K562 (cell line): Measurements from ENCODE around the gene KRTAP22-1. TPM values are rescaled to one million over a fixed set of nuclear protein-coding genes. Genes with fewer than 3 reads are reported as not detected.

Source experiments
- ATAC-seq: fragments of 200-7000 bp; cut with Tn5 transposase; 3 replicates; pipeline ENCODE4 v1.9.1; 2020; ENCODE audit warnings: moderate library complexity
- BruUV-seq: library from RNA; stranded (reverse); fragments of 400-500 nt; replicated peaks from 2 replicates; lab custom pipeline; 2021; lab: Mats Ljungman, UMichigan
- CTCF ChIA-PET: fragments of 300-600 bp; formaldehyde crosslinking; extraction: SDS; loops from one replicate; lab custom pipeline; 2021; ENCODE audit warnings: low intra/inter-chr PET ratio; lab: Yijun Ruan, JAX
- POLR2A ChIA-PET: fragments of 300-600, 350-650 bp; sonication (Branson Sonifier 250); formaldehyde crosslinking; extraction: SDS; loops from one replicate; lab custom pipeline; 2021; ENCODE audit warnings: antibody characterized with exemption, inconsistent platforms; lab: Yijun Ruan, JAX
- DNase-seq, 4 experiments: peaks; one replicate each; pipeline versions ENCODE4 v3.0.0 to v3.0.0-alpha.2; 2011 to 2018; ENCODE audit warnings: low spot score in 3 of 4, mixed read lengths in 3 of 4; ENCODE audit errors: extremely low read depth in 1 of 4
- FAIRE-seq: peaks from 2 replicates; lab custom pipeline; 2011; peaks lifted over from hg19 to GRCh38; lab: Jason Lieb, UNC
- H2AFZ ChIP-seq: 2 replicates; pipeline ENCODE4 v1.6.0; 2011; ENCODE audit warnings: low read depth, low read length, control low read depth, inconsistent platforms
- H3K27ac ChIP-seq: fragments of 200-600 bp; 3 replicates; pipeline ENCODE4 v1.8.0; 2011; ENCODE audit warnings: low read depth, mild to moderate bottlenecking, control low read depth, inconsistent platforms, low read length, moderate library complexity, mixed read lengths; ENCODE audit errors: extremely low read depth
- H3K27me3 ChIP-seq, 2 experiments: fragments of 300-600 bp in 1 of 2; 2 replicates in 1 of 2; 3 replicates in 1 of 2; pipeline versions ENCODE4 v1.6.0 to v1.8.0; 2011; ENCODE audit warnings: inconsistent platforms in 2 of 2, low read length in 2 of 2, mild to moderate bottlenecking in 1 of 2, mixed read lengths in 1 of 2, moderate library complexity in 1 of 2; ENCODE audit not compliant: control insufficient read depth in 2 of 2, insufficient read depth in 2 of 2
- H3K36me3 ChIP-seq: fragments of 300-600 bp; 3 replicates; pipeline ENCODE4 v1.8.0; 2011; ENCODE audit warnings: mild to moderate bottlenecking, low read length, inconsistent platforms; ENCODE audit not compliant: control insufficient read depth, insufficient read depth
- H3K4me1 ChIP-seq, 2 experiments: fragments of 200-600 bp in 1 of 2; replicated peaks in 1 of 2; 2 replicates in 1 of 2; 3 replicates in 1 of 2; pipeline versions ENCODE4 v1.5.1 to v1.8.0; 2011; ENCODE audit warnings: inconsistent platforms in 2 of 2, low read length in 2 of 2, mild to moderate bottlenecking in 1 of 2, mixed read lengths in 1 of 2, moderate library complexity in 1 of 2; ENCODE audit not compliant: control insufficient read depth in 2 of 2, insufficient read depth in 2 of 2
- H3K4me2 ChIP-seq: 2 replicates; pipeline ENCODE4 v1.6.1; 2011; ENCODE audit warnings: low read length, control low read depth, inconsistent platforms, mixed read lengths; ENCODE audit not compliant: insufficient read depth
- H3K4me3 ChIP-seq: fragments of 200-600 bp; sonication (generic), shearing (Covaris generic); 2 replicates; pipeline ENCODE4 v1.5.1; 2016; ENCODE audit warnings: control low read depth, inconsistent platforms
- H3K79me2 ChIP-seq: fragments of 200-600 bp; 3 replicates; pipeline ENCODE4 v1.8.0; 2011; ENCODE audit warnings: low read length, inconsistent platforms; ENCODE audit not compliant: control insufficient read depth, insufficient read depth
- H3K9ac ChIP-seq, 2 experiments: 2 replicates each; pipeline versions ENCODE4 v1.6.0 to v1.6.1; 2011; ENCODE audit warnings: low read depth in 2 of 2, low read length in 2 of 2, control low read depth in 1 of 2, inconsistent platforms in 1 of 2, mild to moderate bottlenecking in 1 of 2, mixed read lengths in 1 of 2; ENCODE audit not compliant: insufficient read depth in 1 of 2
- H3K9me1 ChIP-seq: one replicate; pipeline ENCODE4 v1.6.0; 2011; ENCODE audit warnings: inconsistent platforms, mild to moderate bottlenecking, low read length, moderate library complexity; ENCODE audit not compliant: control insufficient read depth, insufficient read depth
- H3K9me3 ChIP-seq: replicated peaks from 2 replicates; pipeline ENCODE4 v1.5.1; 2011; ENCODE audit warnings: low read depth, low read length, inconsistent platforms; ENCODE audit not compliant: control insufficient read depth, insufficient read depth
- H4K20me1 ChIP-seq: replicated peaks from 2 replicates; pipeline ENCODE4 v1.6.1; 2011; ENCODE audit warnings: low read length, inconsistent platforms, mixed read lengths; ENCODE audit not compliant: control insufficient read depth, insufficient read depth
- CBFA2T2 ChIP-seq: fragments of 450-650 bp; conservative IDR thresholded peaks from 2 replicates; pipeline ENCODE4 v1.6.1; 2017; ENCODE audit warnings: mild to moderate bottlenecking
- CBX3 ChIP-seq, 2 experiments: IDR thresholded peaks; 1 replicate in 1 of 2; 2 replicates in 1 of 2; pipeline ENCODE4 v1.6.1; 2012; ENCODE audit warnings: inconsistent platforms in 2 of 2, low read length in 2 of 2, borderline replicate concordance in 1 of 2, control low read depth in 1 of 2
- GATAD2A ChIP-seq: fragments of 450-650 bp; IDR thresholded peaks from 2 replicates; pipeline ENCODE4 v1.6.1; 2017
- OTX1 ChIP-seq: fragments of 450-650 bp; formaldehyde crosslinking; IDR thresholded peaks from 2 replicates; pipeline ENCODE4 v1.4.0; 2022; ENCODE audit warnings: mild to moderate bottlenecking
- PTRF ChIP-seq: fragments of 450-650 bp; IDR thresholded peaks from 2 replicates; pipeline ENCODE4 v1.6.1; 2016; ENCODE audit warnings: mild to moderate bottlenecking, missing genetic modification characterization, missing compliant biosample characterization
- RBFOX2 ChIP-seq: fragments of 200-400 bp; formaldehyde crosslinking; IDR thresholded peaks from 2 replicates; pipeline ENCODE4 v1.6.1; 2017; ENCODE audit warnings: low read depth, mild to moderate bottlenecking, low read length, moderate library complexity
- RBM22 ChIP-seq: fragments of 200-400 bp; formaldehyde crosslinking; IDR thresholded peaks from 2 replicates; pipeline ENCODE4 v1.6.1; 2018; ENCODE audit warnings: low read length, low read depth; ENCODE audit not compliant: poor library complexity, severe bottlenecking
- SAP30 ChIP-seq: fragments of 200-600 bp; sonication (generic); IDR thresholded peaks from 2 replicates; pipeline ENCODE4 v1.6.1; 2012; ENCODE audit warnings: borderline replicate concordance, low read depth, mild to moderate bottlenecking, moderate library complexity, low read length, control low read depth, inconsistent platforms; ENCODE audit not compliant: insufficient read depth, poor library complexity, severe bottlenecking
- SMAD2 ChIP-seq: fragments of 150-350 bp; IDR thresholded peaks from 2 replicates; pipeline ENCODE4 v1.6.1; 2014; ENCODE audit warnings: low read depth, mild to moderate bottlenecking, low read length
- SMARCE1 ChIP-seq: fragments of 450-650 bp; IDR thresholded peaks from 2 replicates; pipeline ENCODE4 v1.7.1; 2016; ENCODE audit warnings: mild to moderate bottlenecking
- STAT5A ChIP-seq: IDR thresholded peaks from 2 replicates; pipeline ENCODE4 v1.6.1; 2012; ENCODE audit warnings: low read length, inconsistent platforms, borderline replicate concordance
- ZNF12 ChIP-seq: sonication (generic); formaldehyde crosslinking; IDR thresholded peaks from 2 replicates; pipeline ENCODE4 v1.4.0; 2020; ENCODE audit warnings: mild to moderate bottlenecking, missing genetic modification reagents
- ZNF174 ChIP-seq: fragments of 250-450 bp; sonication (Bioruptor Pico); IDR thresholded peaks from 2 replicates; pipeline ENCODE4 v1.4.0; 2020; ENCODE audit warnings: mild to moderate bottlenecking
- ZNF217 ChIP-seq: sonication (generic); formaldehyde crosslinking; IDR thresholded peaks from 2 replicates; pipeline ENCODE4 v1.8.0; 2022; ENCODE audit warnings: mild to moderate bottlenecking, missing genetic modification reagents
- WGBS: fragments of 100-300 bp; shearing (Covaris generic); methylation state at CpG from one replicate; pipeline ENCODE4 v1.1.6; 2016; ENCODE audit warnings: low coverage, mixed read lengths; ENCODE audit not compliant: insufficient coverage; ENCODE audit errors: missing lambda C conversion rate; 5-methylcytosine and 5-hydroxymethylcytosine counted together
- in situ Hi-C: fragments of 300-500 bp; cut with MboI; formaldehyde crosslinking; loops from 4 replicates; pipeline ENCODE4 v1.15.0; 2018; ENCODE audit warnings: inconsistent platforms, mixed read lengths
- intact Hi-C: fragments of 100-400 bp; cut with micrococcal nuclease; formaldehyde crosslinking; loops from 2 replicates; pipeline ENCODE4 v1.14.2; 2022
- polyA plus RNA-seq, 8 experiments: library from polyadenylated mRNA; depleted of rRNA in 4 of 8; stranded (reverse) in 5 of 8; unstranded in 3 of 8; fragments of >200 nt; fragmentation: Nextera tagmentation in 2 of 8; fragmentation: Illumina TruSeq in 1 of 8; extraction: Ambion mirVana in 2 of 8; extraction: Trizol in 1 of 8; gene quantifications; 2 replicates each; pipeline versions ENCODE4 v1.2.1 to v1.2.3, GENCODE V29; 2011 to 2014; ENCODE audit warnings: inconsistent platforms in 1 of 8, missing spikeins in 1 of 8
- total RNA-seq, 7 experiments: library from RNA; depleted of rRNA in 6 of 7; stranded (reverse); fragments of >200 nt in 6 of 7; fragmentation: Illumina TruSeq in 2 of 7; extraction: Trizol in 2 of 7; gene quantifications; 2 replicates each; pipeline versions ENCODE4 v1.2.1 to v1.2.3, GENCODE V29; 2011 to 2021; ENCODE audit warnings: low replicate concordance in 1 of 7
- TF ChIP-seq, protein P1 (sequence below): fragments of 250-450 bp; sonication (Bioruptor Pico); IDR thresholded peaks from 2 replicates; pipeline ENCODE4 v1.4.0; 2020; ENCODE audit warnings: mild to moderate bottlenecking
- TF ChIP-seq, protein P2 (sequence below): sonication (generic); formaldehyde crosslinking; IDR thresholded peaks from 2 replicates; pipeline ENCODE4 v1.8.1; 2023; ENCODE audit warnings: mild to moderate bottlenecking, missing genetic modification reagents

Gene KRTAP22-1
- total and polyA plus RNA-seq, 9 of the 15 experiments (the other 6 are each of a cell fraction or from before 2014, with no cell fraction given): not detected

DNA sequence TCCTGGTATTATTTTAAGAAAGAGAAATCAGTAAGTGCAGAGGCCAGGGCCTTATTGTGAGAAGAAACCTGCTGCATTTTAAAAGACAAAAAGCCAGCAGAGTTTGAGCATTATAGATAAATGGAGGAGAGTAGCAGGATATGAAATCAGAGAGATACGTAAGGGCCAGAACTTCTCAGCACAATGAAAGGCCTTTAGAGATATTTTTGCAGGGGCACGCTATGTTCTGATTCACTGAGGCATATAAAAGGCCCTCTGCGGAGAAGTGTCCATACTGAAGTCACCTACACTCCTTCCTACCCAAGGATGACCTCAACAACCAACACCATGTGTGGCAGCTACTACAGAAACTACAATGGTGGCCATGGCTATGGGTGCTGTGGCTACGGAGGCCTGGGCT lies 8.7 kb upstream of the KRTAP22-1 start, which contains the start of gene KRTAP6-3:
Gene KRTAP6-3 (plus strand): TSS at position 301 of the 400 bp plus-strand sequence. CDS start 6 bp downstream, at position 307.
- H3K4me1 ChIP-seq: no peaks in the 10 kb centered on the region
- intact Hi-C loops (no loop called here), in situ Hi-C loops (no loop called here)
- no peaks in the 10 kb centered on the region for H3K36me3 ChIP-seq
- FAIRE-seq: no peak
- H3K9me1 ChIP-seq: no peaks in the 10 kb centered on the region
- BruUV-seq: no TSS peak
- H3K4me2 ChIP-seq: no peak within 1 kb of the TSS
- H3K79me2 ChIP-seq: no peaks in the 10 kb centered on the region
- DNase-seq: no peak
- ChIA-PET CTCF (no interaction called here), POLR2A (no interaction called here)
- no peak for ATAC-seq
- TF ChIP-seq GATAD2A (no peak), SMAD2 (no peak), CBFA2T2 (no peak), ZNF12 (CRISPR knock-in tag) (no peak), SAP30 (no peak), RBFOX2 (no peak), RBM22 (no peak), STAT5A (no peak), ZNF174 (no peak), OTX1 (CRISPR knock-in tag) (no peak), SMARCE1 (no peak), PTRF (tag) (no peak), CBX3 (IDR thresholded peaks at IDR 0.05; ENCODE audit: borderline replicate concordance in 1 of 2, low read length in 2 of 2) (no peak), ZNF217 (CRISPR knock-in tag) (no peak)
- TF ChIP-seq, protein P1, sequence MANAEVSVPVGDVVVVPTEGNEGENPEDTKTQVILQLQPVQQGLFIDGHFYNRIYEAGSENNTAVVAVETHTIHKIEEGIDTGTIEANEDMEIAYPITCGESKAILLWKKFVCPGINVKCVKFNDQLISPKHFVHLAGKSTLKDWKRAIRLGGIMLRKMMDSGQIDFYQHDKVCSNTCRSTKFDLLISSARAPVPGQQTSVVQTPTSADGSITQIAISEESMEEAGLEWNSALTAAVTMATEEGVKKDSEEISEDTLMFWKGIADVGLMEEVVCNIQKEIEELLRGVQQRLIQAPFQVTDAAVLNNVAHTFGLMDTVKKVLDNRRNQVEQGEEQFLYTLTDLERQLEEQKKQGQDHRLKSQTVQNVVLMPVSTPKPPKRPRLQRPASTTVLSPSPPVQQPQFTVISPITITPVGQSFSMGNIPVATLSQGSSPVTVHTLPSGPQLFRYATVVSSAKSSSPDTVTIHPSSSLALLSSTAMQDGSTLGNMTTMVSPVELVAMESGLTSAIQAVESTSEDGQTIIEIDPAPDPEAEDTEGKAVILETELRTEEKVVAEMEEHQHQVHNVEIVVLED (CRISPR knock-in tag): no peak
- TF ChIP-seq, protein P2, sequence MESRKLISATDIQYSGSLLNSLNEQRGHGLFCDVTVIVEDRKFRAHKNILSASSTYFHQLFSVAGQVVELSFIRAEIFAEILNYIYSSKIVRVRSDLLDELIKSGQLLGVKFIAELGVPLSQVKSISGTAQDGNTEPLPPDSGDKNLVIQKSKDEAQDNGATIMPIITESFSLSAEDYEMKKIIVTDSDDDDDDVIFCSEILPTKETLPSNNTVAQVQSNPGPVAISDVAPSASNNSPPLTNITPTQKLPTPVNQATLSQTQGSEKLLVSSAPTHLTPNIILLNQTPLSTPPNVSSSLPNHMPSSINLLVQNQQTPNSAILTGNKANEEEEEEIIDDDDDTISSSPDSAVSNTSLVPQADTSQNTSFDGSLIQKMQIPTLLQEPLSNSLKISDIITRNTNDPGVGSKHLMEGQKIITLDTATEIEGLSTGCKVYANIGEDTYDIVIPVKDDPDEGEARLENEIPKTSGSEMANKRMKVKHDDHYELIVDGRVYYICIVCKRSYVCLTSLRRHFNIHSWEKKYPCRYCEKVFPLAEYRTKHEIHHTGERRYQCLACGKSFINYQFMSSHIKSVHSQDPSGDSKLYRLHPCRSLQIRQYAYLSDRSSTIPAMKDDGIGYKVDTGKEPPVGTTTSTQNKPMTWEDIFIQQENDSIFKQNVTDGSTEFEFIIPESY (CRISPR knock-in tag): no peak
- WGBS: 6% methylated on average over 4 of the region's 4 CpGs
- no peaks in the 10 kb centered on the region for H4K20me1 ChIP-seq
- H3K9me3 ChIP-seq: no peaks in the 10 kb centered on the region
- no peak within 1 kb of the TSS for H3K4me3 ChIP-seq
- no peaks in the 10 kb centered on the region for H3K27me3 ChIP-seq
- no peak within 1 kb of the TSS for H3K27ac ChIP-seq
- no peak within 1 kb of the TSS for H3K9ac ChIP-seq
- H2AFZ ChIP-seq: no peak within 1 kb of the TSS
